HG02678 (cell line): ENCODE measurements around the gene FOXD2.

ENCODE experiments used
- ATAC-seq: cut with Tn5 transposase; IDR thresholded peaks from one replicate; pipeline ENCODE4 v1.9.1; 2021; ENCODE audit warnings: mild to moderate bottlenecking, moderate library complexity; ENCODE audit not compliant: unreplicated experiment

FOXD2 gene

DNA sequence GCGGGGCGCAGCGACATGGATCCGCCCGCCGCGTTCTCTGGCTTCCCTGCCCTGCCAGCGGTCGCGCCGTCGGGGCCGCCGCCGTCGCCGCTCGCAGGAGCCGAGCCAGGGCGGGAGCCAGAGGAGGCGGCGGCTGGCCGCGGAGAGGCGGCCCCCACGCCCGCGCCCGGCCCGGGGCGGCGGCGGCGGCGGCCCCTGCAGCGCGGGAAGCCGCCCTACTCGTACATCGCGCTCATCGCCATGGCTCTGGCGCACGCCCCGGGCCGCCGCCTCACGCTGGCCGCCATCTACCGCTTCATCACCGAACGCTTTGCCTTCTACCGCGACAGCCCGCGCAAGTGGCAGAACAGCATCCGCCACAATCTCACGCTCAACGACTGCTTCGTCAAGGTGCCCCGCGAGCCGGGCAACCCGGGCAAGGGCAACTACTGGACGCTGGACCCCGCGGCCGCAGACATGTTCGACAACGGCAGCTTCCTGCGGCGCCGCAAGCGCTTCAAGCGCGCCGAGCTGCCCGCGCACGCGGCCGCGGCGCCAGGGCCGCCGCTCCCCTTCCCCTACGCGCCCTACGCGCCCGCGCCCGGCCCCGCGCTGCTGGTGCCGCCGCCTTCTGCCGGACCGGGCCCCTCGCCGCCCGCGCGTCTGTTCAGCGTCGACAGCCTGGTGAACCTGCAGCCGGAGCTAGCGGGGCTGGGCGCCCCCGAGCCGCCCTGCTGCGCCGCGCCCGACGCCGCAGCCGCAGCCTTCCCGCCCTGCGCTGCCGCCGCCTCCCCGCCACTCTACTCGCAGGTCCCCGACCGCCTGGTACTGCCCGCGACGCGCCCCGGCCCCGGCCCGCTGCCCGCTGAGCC lies 21.3 kb upstream of the FOXD2 start:
- ATAC-seq, result no peak

DNA sequence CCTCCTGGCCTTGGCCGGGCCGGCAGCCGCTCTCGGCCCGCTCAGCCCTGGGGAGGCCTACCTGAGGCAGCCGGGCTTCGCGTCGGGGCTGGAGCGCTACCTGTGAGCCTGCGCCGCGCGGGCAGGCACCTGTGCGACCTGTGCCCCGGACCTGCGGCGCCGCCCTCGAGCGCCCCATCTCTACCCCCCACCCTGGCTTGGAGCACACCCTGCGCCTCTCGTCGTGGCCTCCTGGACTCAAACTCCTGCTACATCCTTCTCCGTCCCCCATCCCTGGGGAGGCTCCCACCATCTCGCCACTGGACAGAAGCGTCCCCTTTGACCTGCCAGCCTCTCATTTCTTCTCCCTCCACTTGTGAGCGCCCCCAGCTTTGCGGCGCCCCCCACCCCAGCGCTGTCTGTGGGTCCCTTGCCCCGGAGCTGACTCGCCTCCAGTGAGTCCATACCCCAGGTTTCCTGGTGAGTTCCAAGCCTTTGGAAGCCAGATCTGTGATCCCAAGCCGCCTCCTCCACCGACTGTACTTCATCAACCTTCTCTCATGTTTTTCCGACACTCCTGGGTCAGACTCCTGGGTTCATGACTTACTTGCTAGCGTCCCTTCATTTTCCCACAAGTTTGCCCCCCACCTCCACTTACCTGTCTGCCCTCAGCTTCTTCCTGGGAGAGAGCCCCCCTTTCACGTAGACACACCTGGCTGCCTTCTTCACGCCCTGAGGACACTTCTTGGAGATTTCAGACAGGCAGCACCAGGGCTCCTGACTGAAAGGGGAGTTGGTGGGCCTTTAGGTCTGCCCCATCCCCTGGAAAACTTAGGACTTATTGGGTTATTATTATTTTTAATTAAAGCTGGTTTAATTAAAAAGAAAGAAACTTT lies 20.4 kb upstream of the FOXD2 start:
- ATAC-seq, result no peak

DNA sequence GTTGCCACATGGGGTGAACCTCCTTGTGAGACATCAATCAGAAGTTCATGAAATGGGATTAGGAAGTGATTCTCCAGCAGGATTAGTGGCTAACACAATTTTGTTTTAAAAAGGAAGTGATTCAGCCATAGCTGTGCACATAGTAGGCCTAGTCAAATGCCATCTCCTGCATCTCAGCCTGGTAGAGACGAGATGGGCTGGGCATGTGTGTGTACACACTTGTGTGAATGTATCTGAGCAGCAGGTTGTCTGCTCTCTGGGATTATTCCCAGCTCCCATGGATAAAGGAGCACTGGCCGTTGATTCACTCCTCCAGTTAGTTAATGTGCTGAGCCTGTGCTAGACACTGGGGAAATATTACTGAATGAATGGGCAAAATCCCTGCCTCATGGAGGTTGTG lies 19.7 kb upstream of the FOXD2 start:
- no peak for ATAC-seq

DNA sequence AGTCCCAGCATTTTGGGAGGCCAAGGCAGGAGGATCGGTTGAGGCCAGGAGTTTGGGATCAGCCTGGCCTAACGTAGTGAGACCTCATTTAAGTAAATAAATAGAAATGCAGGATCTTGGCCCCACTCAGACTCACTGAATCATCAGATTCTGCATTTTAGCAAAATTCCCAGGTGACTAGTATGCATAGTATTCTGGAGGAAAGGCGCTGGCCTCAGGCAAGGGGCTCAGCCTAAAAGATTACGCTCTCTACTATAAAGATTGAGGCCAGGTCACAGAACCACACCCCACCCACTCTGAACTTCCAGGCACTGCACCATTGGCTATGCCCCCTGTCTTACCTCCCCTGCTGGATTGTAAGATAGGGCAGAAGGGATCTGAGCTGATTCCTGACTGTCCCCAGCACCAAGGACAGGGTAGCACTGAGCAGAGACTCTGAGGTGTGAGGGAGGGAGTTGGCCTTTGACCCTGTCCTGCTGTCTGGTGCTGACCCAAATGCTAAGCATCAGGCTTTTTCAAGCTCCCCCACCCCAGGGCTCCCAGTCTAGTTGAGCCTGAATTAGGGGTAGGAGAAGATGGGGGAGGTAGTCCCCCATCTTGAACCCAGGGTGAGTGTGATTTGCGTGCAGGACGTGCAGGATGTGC lies 19.0 kb upstream of the FOXD2 start:
- no peak for ATAC-seq

DNA sequence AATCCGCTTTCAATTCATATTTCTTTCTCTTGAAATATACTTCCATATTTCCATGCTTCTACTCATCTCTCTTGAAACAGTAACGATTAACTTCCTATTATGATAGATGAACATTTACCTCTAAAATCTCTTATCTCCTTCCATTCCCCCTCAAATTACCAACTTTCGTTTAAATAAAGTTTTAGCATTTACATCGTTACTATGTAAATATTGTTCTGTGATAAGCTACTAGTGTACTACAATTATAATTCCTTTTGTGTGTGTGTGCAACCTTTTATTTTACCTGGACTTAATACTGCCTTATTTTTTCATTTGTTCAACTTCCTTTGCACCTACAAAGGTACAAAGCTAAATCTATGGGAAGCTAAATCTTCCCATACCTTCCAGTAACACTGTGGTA lies 17.3 kb upstream of the FOXD2 start:
- ATAC-seq, result no peak

DNA sequence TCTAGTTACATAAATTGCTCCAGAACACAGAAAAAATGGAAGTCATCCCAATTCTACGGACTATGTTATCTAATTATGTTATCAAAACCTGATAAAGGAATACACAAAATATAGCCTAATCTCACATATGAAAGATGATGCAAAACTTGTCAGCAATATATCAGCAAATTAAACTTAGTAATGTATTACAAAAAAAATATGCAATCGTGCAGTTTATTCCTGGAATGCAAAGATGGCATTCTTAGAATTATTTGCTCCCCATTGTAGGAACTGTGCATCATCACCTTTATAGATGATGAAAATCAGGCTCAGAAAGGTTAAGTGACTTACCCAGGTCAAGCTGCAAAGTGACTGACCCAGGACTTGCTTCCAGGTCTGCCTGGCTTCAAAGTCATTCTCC lies 14.0 kb upstream of the FOXD2 start:
- no peak for ATAC-seq

DNA sequence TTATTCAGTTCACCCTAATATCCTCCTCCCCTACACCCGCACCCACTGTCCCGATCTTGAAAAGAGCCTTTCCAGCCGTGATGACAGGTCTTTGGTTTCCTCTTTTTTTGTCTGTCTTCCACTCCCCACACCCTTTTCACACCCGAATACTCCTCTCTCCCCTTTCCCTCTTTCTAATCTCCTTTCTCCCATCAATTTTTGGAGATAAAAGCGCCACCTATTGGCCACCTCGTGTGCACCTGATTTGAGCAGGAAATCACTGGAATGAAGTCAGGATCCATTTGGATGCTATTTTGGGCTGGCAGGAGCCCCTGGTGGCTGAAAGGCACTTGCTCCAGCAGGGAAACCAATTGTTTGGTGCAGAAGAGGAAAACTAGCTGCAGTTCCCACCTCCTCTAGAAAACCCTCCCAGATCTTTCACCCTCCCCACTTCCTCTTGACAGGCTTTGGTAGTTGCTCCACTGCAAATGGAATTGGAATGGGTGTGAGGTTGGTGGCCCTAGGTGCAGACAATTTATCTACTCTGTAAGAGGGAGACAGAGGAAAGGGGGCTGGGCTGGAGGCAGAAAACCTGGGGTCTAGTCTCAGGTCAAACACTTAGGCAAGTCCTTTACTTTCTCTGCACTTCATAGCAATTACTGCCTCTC lies 13.4 kb upstream of the FOXD2 start:
- no peak for ATAC-seq

DNA sequence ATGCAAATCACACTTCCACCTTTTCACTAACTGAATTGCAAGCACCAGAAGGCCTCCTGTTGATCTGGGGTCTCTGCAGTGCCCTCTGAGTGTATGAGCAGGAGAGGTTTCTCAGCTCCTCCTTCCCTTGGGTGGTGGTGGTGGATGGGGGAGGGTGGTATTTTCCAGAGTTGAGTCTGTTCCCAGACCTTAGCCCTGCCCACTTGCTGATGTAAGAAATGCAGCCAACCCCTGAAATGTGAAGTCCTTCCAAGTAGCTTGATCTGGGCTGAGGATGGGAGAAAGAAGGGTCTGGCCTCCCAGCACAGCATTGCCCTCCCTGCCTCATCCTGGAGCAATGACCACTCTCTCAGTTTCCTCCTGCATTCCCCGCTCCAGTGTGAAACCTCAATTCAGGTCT lies 6.3 kb upstream of the FOXD2 start:
- no peak for ATAC-seq

DNA sequence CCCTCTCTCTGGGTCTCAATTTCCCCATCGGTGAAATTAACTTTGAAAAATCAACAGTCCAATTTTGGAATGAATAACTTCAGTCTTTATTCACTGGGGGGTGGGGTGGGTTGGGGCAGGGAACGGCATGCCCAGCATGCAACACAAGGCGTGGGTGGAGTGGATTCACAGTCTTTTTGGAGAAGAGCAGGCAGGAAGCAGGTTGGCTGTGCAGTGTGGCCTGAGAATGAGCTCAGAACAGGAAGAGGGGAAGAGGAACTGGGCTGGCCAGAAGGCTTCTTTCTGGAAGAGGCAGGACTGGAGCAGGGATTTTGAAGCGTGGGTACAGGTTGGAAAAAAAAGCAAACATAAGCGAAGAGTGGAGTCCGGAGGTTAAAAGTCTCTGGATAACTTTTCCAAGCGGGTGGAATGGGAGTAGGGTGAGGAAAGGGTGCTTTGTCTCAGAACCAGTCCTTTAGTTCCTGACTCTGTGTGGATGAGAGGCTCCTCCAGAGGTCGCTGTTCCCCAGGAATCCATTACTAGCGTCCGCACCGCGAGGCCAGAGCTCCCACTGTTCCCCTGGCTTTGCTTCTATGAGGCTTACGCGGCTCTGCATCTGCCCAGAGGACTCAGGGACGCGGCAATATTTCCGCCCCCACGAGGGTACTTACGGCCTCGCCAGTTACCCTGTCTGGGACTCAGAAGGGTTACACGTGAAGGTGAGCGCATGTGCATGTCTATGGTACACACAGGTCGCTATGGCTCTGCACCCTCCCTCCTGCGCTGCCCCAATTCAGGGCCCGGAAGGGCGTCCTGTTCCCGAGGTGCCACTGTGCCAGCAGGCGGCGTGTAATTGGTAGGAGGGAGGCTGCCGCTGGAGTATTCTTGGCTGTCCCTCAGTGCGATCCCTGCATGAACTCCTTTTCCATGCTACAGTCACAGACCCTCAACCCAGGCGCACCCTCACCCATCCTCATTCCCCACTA lies 5.5 kb upstream of the FOXD2 start:
- no peak for ATAC-seq

DNA sequence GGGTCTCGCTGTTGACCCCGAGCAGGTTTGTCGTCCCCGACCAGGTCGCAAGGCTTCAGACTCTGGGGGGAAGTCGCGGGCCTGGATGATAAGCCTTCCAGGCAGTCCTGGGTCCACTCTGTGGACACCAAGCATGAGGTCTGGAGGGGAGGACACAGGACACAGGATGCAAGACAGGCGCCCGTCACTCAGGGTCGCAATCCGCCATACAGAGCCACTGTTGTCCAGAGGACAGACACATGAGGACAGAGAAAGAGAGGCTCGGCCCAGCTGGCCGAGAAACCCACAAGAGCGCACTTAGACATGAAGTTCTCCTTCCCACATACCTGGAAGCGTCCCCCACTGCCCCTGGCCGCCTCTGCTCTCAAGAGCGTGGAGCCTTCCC lies 4.8 kb upstream of the FOXD2 start:
- no peak for ATAC-seq

DNA sequence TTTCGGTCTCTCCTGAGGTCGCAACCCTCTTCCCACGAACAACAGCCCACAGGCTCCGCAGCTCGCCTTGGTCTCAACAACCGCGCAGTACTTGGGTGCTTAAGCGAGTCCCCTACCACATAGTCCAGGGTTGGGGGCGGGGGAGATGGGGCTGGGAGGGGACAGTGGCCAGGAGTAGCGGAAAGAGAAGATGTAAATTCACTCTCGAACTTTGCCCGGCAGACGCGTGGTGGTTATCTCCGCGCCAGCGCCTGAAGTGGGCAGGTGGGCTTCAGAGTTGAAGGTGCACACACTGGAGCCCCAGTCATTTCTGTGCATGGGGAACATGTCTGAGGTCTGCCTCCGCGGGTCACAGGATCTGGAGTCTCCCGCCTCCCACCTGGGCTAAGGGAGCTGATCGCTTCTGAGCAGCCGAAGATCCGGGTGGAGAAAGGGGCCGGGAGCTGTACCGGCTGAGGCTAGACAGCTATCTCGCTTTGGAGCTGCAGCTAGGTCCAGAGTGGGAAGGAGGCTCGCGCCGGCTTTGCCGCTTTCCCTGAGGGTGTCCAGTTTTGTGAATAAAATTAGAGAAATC lies 4.3 kb upstream of the FOXD2 start:
- ATAC-seq, result no peak

DNA sequence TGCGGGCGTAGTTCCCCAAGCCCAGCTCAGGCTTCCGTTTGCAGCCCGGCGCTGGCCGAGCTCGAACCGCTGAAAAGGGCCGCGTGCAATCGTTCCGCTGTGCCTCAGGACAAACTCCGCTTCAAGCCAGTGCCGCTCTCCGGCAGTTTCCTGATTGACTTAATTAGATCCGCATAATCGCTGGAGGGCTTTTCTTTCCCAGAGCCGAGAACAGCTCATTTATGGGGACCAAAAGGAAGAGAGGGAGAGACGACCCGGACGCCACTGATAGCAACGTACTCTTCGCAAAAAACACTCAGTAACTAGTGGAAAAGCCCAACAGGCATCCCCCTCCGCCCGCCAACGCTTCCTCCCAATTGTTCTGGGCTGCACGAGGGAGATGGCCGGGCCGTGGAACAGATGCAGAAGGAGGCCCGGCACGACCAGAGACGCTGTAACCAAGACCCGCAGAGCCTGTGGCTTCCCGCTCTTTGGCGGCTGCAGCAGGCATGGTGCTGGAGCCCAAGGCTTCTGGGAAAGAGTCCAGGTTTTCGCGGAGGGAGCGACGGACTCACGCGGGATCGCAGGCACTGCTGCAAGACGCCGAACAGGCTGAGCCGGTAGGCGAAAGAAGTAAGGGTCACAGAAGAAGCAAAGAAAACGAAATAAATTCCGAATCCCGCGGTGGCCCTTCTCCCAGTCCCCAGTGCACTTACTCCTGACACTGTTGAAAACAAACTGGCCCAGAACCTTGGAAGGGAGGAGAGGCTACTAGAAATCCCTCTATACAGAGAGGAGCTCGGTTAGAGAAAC lies 3.6 kb upstream of the FOXD2 start:
- no peak for ATAC-seq

DNA sequence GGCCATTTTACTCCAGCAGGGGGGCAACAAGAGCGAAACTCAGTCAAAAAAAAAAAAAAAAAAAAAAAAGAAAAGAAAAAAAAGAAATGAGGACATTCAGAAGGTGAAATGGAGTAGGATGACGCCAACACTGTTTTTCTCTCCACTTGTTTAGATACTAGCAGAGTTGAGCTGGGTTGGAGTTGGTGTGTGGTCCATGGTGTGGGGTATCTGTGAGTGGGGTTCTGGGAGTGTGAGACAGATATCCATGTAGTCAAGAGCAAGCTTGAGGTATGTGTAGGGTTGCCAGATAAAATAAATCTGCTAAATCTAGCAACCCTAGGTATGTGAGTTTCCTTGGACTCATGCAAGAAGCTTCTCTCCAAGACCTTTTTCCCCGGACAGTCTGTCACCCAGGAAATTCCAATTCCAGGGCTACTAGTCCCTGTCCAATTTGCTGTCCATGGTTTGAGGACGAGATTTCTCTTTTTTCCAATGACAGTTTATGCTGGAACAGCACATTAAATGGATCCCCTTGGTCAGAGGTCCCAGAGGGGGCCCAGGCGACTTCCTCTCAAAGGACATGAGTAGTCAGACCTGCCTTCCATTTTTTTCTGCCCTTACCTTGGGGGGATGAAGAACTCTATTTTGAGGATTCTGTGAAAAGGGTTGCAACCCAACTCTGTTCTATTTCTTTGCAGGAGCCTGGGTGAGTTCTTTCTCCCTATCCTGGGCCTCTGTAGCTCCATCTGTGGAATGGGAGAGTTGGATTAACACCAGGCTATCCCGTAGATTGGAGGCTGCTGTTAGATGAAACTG lies 2.1 kb upstream of the FOXD2 start:
- ATAC-seq, result no peak

DNA sequence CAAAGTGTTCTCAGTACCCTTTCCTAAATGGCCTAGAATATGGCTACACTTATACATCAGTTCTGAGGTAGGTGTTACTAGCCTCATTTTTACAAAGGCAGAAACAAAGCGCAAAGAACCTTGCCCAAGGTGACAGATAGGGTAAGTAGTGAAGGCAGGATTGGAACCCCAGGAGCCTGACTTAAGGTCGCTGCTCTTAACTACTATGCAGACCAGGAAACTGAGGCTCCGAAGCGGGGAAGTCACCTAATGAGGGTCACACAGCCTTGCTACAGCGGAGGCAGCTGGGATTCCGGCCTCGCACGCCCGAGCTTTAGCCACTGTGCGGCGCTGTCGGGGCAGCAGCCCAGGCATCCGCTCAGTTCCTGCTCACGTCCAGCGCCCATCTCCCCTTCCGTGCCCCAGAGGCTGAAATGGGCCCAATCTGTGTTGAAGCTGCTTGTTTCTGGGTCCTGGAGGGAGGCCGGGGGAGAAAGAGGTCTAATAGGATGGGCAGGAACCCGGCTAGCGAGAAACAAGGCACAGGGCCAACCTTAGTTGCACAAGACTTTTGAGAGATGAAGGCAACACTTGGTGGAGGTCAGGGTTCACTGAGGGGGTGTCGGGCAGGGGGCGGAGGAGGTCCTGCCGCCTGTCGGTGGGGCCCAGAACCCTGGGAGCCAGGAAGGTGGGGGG lies 1.4 kb upstream of the FOXD2 start:
- peak; percentile 42 for ATAC-seq

DNA sequence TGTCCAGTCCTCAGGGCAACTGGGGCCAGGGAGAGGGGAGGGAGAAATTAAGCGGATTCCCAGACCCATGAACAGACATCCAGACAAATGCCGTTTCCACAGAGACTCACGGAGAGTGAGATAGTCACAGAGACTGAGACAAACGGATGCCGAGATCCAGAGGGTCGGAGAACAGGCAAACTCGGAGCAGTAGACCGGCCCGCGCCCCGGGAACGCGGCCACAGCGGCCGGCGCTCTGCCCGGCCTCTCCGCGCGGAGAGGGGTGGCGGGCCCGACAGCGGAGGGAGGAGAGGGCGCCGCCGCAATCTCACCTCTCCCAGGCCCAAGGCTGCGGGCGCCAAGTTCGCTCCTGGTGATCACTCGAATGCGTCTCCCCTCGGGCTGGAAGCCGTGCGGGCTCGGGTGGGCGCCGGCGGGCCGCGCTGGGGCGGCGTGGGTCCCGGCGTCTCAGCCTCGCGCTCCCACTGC lies 831 bp upstream of the FOXD2 start:
- ATAC-seq, result peak; percentile 8

DNA sequence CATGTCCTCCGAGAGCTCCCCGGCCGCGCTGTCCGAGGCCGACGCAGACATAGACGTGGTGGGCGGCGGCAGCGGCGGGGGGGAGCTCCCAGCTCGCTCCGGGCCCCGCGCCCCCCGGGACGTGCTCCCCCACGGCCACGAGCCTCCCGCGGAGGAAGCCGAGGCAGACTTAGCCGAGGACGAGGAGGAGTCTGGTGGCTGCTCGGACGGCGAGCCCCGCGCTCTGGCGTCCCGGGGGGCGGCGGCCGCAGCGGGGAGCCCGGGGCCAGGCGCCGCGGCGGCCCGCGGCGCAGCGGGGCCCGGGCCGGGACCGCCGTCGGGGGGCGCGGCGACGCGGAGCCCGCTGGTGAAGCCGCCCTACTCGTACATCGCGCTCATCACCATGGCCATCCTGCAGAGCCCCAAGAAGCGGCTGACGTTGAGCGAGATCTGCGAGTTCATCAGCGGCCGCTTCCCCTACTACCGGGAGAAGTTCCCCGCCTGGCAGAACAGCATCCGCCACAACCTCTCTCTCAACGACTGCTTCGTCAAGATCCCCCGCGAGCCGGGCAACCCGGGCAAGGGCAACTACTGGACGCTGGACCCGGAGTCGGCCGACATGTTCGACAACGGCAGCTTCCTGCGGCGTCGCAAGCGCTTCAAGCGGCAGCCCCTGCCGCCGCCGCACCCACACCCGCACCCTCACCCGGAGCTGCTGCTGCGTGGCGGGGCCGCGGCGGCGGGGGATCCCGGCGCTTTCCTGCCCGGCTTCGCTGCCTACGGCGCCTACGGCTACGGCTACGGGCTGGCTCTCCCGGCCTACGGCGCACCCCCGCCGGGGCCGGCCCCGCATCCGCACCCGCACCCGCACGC lies 547 bp downstream of the FOXD2 start:
- ATAC-seq, result no peak
